Measurements from ENCODE around the gene TMEM147. TPM values are rescaled to one million over a fixed set of nuclear protein-coding genes. Genes with fewer than 3 reads are reported as not detected.

TMEM147 gene
- total RNA-seq, 2 donors from 2014 or later = 49.7 to 75.8 TPM

DNA sequence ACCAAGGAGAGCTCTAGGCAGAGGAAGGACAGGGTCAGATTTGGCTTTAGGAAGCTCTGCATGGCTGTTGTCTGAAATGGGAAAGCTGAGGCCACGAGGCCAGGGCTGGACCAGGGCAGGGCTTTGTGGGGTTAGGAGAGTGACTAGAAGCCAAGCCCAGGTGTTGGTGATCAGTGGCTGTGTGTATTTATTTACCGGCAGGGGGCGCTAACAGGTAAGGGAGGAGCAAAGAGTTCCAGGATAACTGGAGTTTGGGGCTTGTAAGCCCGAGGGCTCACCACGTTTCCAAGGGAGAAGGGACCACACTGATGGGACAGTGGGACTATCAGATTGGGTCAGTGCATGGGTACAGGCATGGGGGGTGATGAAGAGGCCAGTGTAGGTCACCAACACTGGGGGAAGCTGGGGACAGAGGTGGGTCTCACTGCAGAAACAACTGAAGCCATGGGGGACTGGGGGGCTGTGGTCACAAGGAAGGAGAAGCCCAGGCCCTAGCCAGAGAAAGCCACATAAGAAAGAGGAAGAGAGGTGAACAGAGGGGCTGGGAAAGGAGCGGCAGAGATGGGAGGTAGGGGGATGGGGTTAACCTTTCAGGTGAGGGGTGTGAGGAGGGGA is 3.9 kb downstream of the TMEM147 start:
- no peaks in the 10 kb centered on the region for H3K27me3 ChIP-seq (replicated peaks; ENCODE audit: insufficient read depth)
- no peak for DNase-seq (ENCODE audit: low spot score)

DNA sequence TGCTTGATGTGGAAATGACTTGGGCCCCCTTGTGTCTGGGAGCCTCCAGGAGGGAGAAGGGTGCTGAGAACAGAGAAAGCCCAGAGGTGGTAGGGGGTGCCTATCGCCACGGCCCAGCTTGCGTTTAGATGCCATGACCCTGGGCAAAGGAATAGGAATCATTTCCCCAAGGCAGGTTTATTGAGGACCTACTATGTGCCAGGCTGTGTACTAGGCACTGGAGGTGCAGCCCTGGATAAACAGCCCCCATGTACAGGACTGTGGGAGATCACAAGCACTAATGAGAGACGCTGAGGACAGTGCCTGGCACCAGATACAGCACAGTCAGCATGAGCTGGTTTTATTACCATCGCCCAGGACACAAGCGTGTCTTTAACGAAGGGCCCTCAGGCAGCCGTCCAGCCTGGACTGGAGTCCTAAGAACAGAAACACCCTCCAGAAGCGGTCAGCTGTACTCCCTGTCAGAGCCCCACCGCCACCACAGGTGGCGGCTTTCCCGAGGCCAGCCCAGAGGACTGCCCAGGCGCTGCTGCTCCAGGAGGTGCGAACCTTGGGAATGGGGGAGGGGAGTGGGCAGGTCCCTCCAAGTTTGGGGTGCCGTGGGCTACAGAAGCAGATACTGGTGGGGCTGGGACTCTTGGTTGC is 4.6 kb downstream of the TMEM147 start:
- TF ChIP-seq, protein P1, sequence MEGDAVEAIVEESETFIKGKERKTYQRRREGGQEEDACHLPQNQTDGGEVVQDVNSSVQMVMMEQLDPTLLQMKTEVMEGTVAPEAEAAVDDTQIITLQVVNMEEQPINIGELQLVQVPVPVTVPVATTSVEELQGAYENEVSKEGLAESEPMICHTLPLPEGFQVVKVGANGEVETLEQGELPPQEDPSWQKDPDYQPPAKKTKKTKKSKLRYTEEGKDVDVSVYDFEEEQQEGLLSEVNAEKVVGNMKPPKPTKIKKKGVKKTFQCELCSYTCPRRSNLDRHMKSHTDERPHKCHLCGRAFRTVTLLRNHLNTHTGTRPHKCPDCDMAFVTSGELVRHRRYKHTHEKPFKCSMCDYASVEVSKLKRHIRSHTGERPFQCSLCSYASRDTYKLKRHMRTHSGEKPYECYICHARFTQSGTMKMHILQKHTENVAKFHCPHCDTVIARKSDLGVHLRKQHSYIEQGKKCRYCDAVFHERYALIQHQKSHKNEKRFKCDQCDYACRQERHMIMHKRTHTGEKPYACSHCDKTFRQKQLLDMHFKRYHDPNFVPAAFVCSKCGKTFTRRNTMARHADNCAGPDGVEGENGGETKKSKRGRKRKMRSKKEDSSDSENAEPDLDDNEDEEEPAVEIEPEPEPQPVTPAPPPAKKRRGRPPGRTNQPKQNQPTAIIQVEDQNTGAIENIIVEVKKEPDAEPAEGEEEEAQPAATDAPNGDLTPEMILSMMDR (IDR thresholded peaks at IDR 0.05) = no peak
- H3K9me3 ChIP-seq = no peaks in the 10 kb centered on the region
- H3K4me3 ChIP-seq = no peak overlapping the region
- no peaks in the 10 kb centered on the region for H3K27me3 ChIP-seq (replicated peaks; ENCODE audit: insufficient read depth)
- ATAC-seq (ENCODE audit: insufficient number of reproducible peaks, low FRiP score, low read depth) = no peak
- H3K4me1 ChIP-seq (ENCODE audit: control insufficient read depth in 1 of 2, low read depth in 2 of 2) = peaks cover 8 to 13% of the 10 kb centered on the region in 2 donors
- no peak for DNase-seq (ENCODE audit: low spot score)
- H3K36me3 ChIP-seq = no peaks in the 10 kb centered on the region
- H3K27ac ChIP-seq = no peak overlapping the region

More for the DNA sequence above, 3.9 kb downstream of the TMEM147 start:
- ATAC-seq (ENCODE audit: insufficient number of reproducible peaks, low FRiP score, low read depth) = no peak
- no peaks in the 10 kb centered on the region for H3K36me3 ChIP-seq
- no peaks in the 10 kb centered on the region for H3K9me3 ChIP-seq
- H3K4me1 ChIP-seq (ENCODE audit: control insufficient read depth in 1 of 2, low read depth in 2 of 2) = peaks cover 8 to 20% of the 10 kb centered on the region in 2 donors
- no peak overlapping the region for H3K4me3 ChIP-seq
- TF ChIP-seq, protein P1 (IDR thresholded peaks at IDR 0.05) = peak; percentile 69
- no peak overlapping the region for H3K27ac ChIP-seq

DNA sequence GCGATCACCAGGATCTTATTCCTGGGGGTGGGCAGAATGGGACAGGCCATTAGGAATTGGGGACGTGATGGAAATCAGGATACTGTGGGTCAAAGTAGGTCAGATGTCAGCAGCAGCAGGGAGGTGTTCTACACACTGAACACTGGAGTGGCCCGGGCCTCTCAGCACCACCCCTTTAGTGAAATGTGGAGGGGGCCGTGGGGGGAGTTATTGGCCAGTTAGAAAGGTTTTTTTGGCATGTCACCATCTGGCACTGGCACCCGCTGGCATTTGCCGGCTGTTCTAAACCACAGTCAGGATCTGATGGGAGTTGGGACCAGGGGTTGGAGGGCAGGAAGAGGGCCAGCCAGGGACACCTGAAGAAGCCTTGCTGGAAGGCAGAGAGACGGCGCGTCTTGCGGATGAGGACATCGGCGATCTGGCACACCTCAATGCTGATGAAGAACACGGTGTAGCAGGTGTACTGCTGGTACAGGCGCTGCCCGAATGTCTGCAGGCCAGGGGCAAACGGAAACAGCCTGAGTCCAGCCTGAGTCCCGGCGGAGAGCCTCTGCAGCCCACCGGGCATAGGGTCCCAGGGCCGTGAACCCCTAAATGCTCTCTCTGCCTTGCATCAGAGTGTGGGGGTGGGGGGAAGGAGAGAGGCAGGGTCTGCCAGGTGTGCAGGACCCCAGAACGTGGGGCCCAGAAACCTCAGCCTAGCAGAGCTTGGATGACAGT is 5.8 kb downstream of the TMEM147 start:
- Histone ChIP-seq H3K9me3 (no peaks in the 10 kb centered on the region), H3K27ac (no peak overlapping the region), H3K4me1 (ENCODE audit: control insufficient read depth in 1 of 2, low read depth in 2 of 2) (peaks cover 5 to 8% of the 10 kb centered on the region in 2 donors), H3K4me3 (no peak overlapping the region), H3K27me3 (replicated peaks; ENCODE audit: insufficient read depth) (no peaks in the 10 kb centered on the region), H3K36me3 (no peaks in the 10 kb centered on the region)
- TF ChIP-seq, protein P1 (IDR thresholded peaks at IDR 0.05) = no peak
- DNase-seq (ENCODE audit: low spot score) (no peak), ATAC-seq (ENCODE audit: insufficient number of reproducible peaks, low FRiP score, low read depth) (no peak)

DNA sequence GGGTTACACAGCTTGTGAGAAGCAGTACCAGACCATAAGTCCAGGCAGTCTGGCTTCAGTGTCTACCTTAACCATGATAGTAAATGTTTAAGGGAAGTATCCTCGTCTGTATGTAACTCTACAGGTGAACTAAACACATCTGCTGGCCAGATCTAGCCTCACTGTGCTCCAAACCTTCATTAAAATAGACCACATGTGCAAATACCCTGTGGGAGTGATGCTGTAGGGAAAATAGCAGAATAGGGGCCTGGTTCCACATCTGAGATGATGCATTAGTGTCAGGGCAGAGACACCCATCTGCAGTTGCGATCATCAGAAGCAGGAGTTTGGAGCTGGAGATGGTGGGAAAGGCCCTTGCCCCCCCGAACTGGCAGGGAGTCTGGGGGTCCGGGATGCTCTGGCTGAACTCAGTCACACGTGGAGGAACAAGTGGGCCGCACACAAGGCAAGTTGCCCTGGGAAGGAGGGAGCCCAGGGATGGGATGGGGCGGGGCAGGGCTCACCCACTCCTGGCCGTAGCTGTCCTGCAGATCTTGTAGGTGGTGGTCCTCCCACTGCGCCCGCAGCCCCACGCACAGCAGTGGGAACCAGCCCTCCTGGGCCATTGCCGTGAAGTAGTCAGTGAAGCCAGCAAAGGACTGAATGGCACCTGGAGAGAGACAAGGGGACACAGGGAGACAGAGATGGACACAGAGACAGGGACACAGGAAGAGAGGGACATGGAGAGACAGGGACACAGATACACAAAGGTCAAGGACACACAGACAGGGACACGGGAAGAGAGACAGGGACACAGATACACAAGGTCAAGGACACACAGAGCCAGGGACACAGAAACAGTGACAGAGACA is 7.3 kb downstream of the TMEM147 start:
- no peak for ATAC-seq (ENCODE audit: insufficient number of reproducible peaks, low FRiP score, low read depth)

More for the DNA sequence above, 7.3 kb downstream of the TMEM147 start:
- no peak overlapping the region for H3K27ac ChIP-seq
- no peaks in the 10 kb centered on the region for H3K27me3 ChIP-seq (replicated peaks; ENCODE audit: insufficient read depth)
- TF ChIP-seq, protein P1 (IDR thresholded peaks at IDR 0.05) = no peak
- no peak overlapping the region for H3K4me3 ChIP-seq
- no peaks in the 10 kb centered on the region for H3K9me3 ChIP-seq
- no peaks in the 10 kb centered on the region for H3K4me1 ChIP-seq (ENCODE audit: control insufficient read depth in 1 of 2, low read depth in 2 of 2)
- H3K36me3 ChIP-seq = no peaks in the 10 kb centered on the region
- DNase-seq (ENCODE audit: low spot score) = no peak

All from thoracic aorta (tissue), 2 donors.